GM12878 (cell line): ENCODE results near the gene BRME1. TPM values are rescaled to one million over a fixed set of nuclear protein-coding genes. Genes with fewer than 3 reads are reported as not detected.
A peak's percentile ranks its signal among the peaks of the same experiment; 100 is the strongest.

Experiments used
- ATAC-seq: fragments of 200-7000 bp; cut with Tn5 transposase; 3 replicates; pipeline ENCODE4 v1.9.1; 2020; ENCODE audit warnings: mild to moderate bottlenecking, moderate library complexity
- BruUV-seq: library from RNA; stranded (reverse); fragments of 400-500 nt; replicated peaks from 2 replicates; lab custom pipeline; 2021; lab: Mats Ljungman, UMichigan
- CTCF ChIA-PET: fragments of 300-600 bp; sonication (Branson Sonifier 250); formaldehyde crosslinking; extraction: SDS; loops from one replicate; lab custom pipeline; 2021; ENCODE audit warnings: inconsistent platforms; lab: Yijun Ruan, JAX
- POLR2A ChIA-PET: fragments of 350-600 bp; formaldehyde crosslinking; extraction: SDS; loops from one replicate; lab custom pipeline; 2021; ENCODE audit warnings: inconsistent platforms; lab: Charles Lee
- RAD21 ChIA-PET: fragments of 300-600 bp; sonication (Branson Sonifier 250); formaldehyde crosslinking; loops from one replicate; lab custom pipeline; 2023; ENCODE audit warnings: antibody characterized with exemption; ENCODE audit not compliant: unreplicated experiment; lab: Charles Lee
- SMC1A ChIA-PET: fragments of 300-600 bp; sonication (Branson Sonifier 250); formaldehyde crosslinking; loops from one replicate; lab custom pipeline; 2023; ENCODE audit not compliant: unreplicated experiment, uncharacterized antibody; lab: Charles Lee
- DNase-seq: peaks from one replicate; pipeline ENCODE4 v3.0.0-alpha.2; 2011; ENCODE audit warnings: low read depth, low spot score
- FAIRE-seq: peaks from 3 replicates; lab custom pipeline; 2011; peaks lifted over from hg19 to GRCh38; lab: Jason Lieb, UNC
- H2AFZ ChIP-seq: 2 replicates; pipeline ENCODE4 v1.6.0; 2011; ENCODE audit warnings: low read depth, low read length, control low read depth; ENCODE audit not compliant: control insufficient read depth
- H3K27ac ChIP-seq: 2 replicates; pipeline ENCODE4 v1.5.1; 2011; ENCODE audit warnings: control low read depth; ENCODE audit not compliant: control insufficient read depth, insufficient read depth
- H3K27me3 ChIP-seq, 2 experiments: replicated peaks in 1 of 2; 2 replicates each; pipeline versions ENCODE4 v1.6.0 to v1.6.1; 2011; ENCODE audit warnings: low read length in 1 of 2; ENCODE audit not compliant: control insufficient read depth in 2 of 2, insufficient read depth in 2 of 2
- H3K36me3 ChIP-seq, 2 experiments: 2 replicates each; pipeline ENCODE4 v1.5.1; 2011; ENCODE audit warnings: low read length in 1 of 2; ENCODE audit not compliant: control insufficient read depth in 2 of 2, insufficient read depth in 2 of 2
- H3K4me1 ChIP-seq: 2 replicates; pipeline ENCODE4 v1.6.1; 2011; ENCODE audit warnings: mild to moderate bottlenecking, low read length, moderate library complexity, mixed read lengths; ENCODE audit not compliant: control insufficient read depth, insufficient read depth
- H3K4me2 ChIP-seq: 2 replicates; pipeline ENCODE4 v1.6.0; 2011; ENCODE audit warnings: control low read depth; ENCODE audit not compliant: control insufficient read depth, insufficient read depth
- H3K4me3 ChIP-seq: fragments of 200-600 bp; sonication (generic); 2 replicates; pipeline ENCODE4 v1.5.1; 2016
- H3K79me2 ChIP-seq: 2 replicates; pipeline ENCODE4 v1.6.0; 2011; ENCODE audit warnings: low read length; ENCODE audit not compliant: control insufficient read depth, insufficient read depth
- H3K9ac ChIP-seq: 2 replicates; pipeline ENCODE4 v1.8.0; 2011; ENCODE audit warnings: low read length, control low read depth, mixed read lengths; ENCODE audit not compliant: control insufficient read depth, insufficient read depth
- H3K9me3 ChIP-seq: replicated peaks from 3 replicates; pipeline ENCODE4 v1.5.1; 2011; ENCODE audit warnings: mild to moderate bottlenecking, low read length; ENCODE audit not compliant: control insufficient read depth, insufficient read depth
- H4K20me1 ChIP-seq: 2 replicates; pipeline ENCODE4 v1.6.0; 2011; ENCODE audit not compliant: control insufficient read depth, insufficient read depth
- CUX1 ChIP-seq: IDR thresholded peaks from 2 replicates; pipeline ENCODE4 v1.6.1; 2012; ENCODE audit warnings: improper control_type of control experiment, low read depth, low read length; ENCODE audit not compliant: insufficient replicate concordance
- ELK1 ChIP-seq: IDR thresholded peaks from 2 replicates; pipeline ENCODE4 v1.6.1; 2012; ENCODE audit warnings: low read depth, low read length, improper control_type of control experiment
- LARP7 ChIP-seq: fragments of 450-650 bp; IDR thresholded peaks from 2 replicates; pipeline ENCODE4 v1.6.1; 2017; ENCODE audit warnings: mild to moderate bottlenecking
- SMARCA5 ChIP-seq: fragments of 450-650 bp; IDR thresholded peaks from 2 replicates; pipeline ENCODE4 v1.6.1; 2017; ENCODE audit warnings: mild to moderate bottlenecking
- TAF1 ChIP-seq: IDR thresholded peaks from 2 replicates; pipeline ENCODE4 v1.6.1; 2011; ENCODE audit warnings: mild to moderate bottlenecking, low read depth, low read length, borderline replicate concordance
- YY1 ChIP-seq: IDR thresholded peaks from 2 replicates; pipeline ENCODE4 v1.6.1; 2011; ENCODE audit warnings: low read depth, mild to moderate bottlenecking, low read length
- ZNF687 ChIP-seq: fragments of 450-650 bp; IDR thresholded peaks from 2 replicates; pipeline ENCODE4 v1.6.1; 2017; ENCODE audit warnings: mild to moderate bottlenecking, moderate library complexity
- WGBS: methylation state at CpG from one replicate; pipeline ENCODE4 v1.1.6; 2016; ENCODE audit warnings: low lambda C conversion rate; ENCODE audit not compliant: insufficient replicate concordance, insufficient coverage; ENCODE audit errors: missing lambda C conversion rate; 5-methylcytosine and 5-hydroxymethylcytosine counted together
- in situ Hi-C: fragments of 300-500 bp; cut with MboI; formaldehyde crosslinking; loops from 9 replicates; pipeline ENCODE4 v1.14.3; 2018; ENCODE audit warnings: mixed read lengths
- intact Hi-C: fragments of 100-400 bp; cut with micrococcal nuclease; formaldehyde crosslinking; loops from one replicate; pipeline ENCODE4 v1.14.2; 2022; ENCODE audit not compliant: unreplicated experiment
- polyA plus RNA-seq, 11 experiments: library from polyadenylated mRNA; depleted of rRNA in 4 of 11; unstranded in 6 of 11; stranded (reverse) in 5 of 11; fragments of >200 nt; fragmentation: Nextera tagmentation in 4 of 11; fragmentation: Illumina TruSeq in 1 of 11; extraction: Ambion mirVana in 4 of 11; extraction: Trizol in 1 of 11; gene quantifications; 1 replicate in 1 of 11; 2 replicates in 10 of 11; pipeline versions ENCODE4 v1.2.1 to v1.2.3, GENCODE V29; 2011 to 2016; ENCODE audit warnings: inconsistent platforms in 2 of 11, missing spikeins in 2 of 11, low read depth in 1 of 11
- total RNA-seq, 4 experiments: library from RNA; depleted of rRNA in 3 of 4; stranded (reverse); fragments of >200 nt in 3 of 4; fragmentation: Illumina TruSeq in 1 of 4; extraction: Trizol in 1 of 4; gene quantifications; 2 replicates each; pipeline versions ENCODE4 v1.2.1 to v1.2.3, GENCODE V29; 2013 to 2021

Gene BRME1
- total and polyA plus RNA-seq, 10 of the 15 experiments (the other 5 are each of a cell fraction or from before 2014, with no cell fraction given): 0.07 to 2.2 (median 1.1) TPM; not detected in 1

- FAIRE-seq: no peak
- WGBS: 1% methylated on average over 11 of the region's 11 CpGs
- peaks cover 8% of the 10 kb centered on the region for H3K4me1 ChIP-seq
- DNase-seq: no peak
- H3K4me3 ChIP-seq: peak overlapping the region; percentile 74
- no peak for TF ChIP-seq CUX1
- TF ChIP-seq YY1: peak; percentile 92
- TF ChIP-seq SMARCA5: peak; percentile 9; the same call in 1 of the 2 replicates
- peak; percentile 36; the same call in 1 of the 2 replicates for TF ChIP-seq TAF1
- TF ChIP-seq ELK1: no peak
- peak; percentile 65; the same call in 1 of the 2 replicates for TF ChIP-seq LARP7
- TF ChIP-seq ZNF687: peak; percentile 74; the same call in 1 of the 2 replicates
- H3K27me3 ChIP-seq: peaks cover 0 to 1% of the 10 kb centered on the region in 2 experiments; a peak in 2 of 4 replicates
- ChIA-PET RAD21 (interaction anchor here (0.9 to 6.2 kb wide), 19 partner anchors 9 to 589 kb away, joined by 3 to 70 read pairs (median 16); partner anchors contain the start of genes C19orf53 and ZSWIM4), SMC1A (interaction anchor here (0.5 to 4.6 kb wide), 17 partner anchors 9 to 829 kb away, joined by 3 to 65 read pairs (median 13); partner anchors contain the start of genes C19orf53 and ZSWIM4), CTCF (interaction anchor here (0.6 to 4.6 kb wide), 21 partner anchors 9 to 265 kb away, joined by 3 to 136 read pairs (median 6); partner anchors contain the start of genes MISP3 and ZSWIM4), POLR2A (interaction anchor here (0.5 to 8.5 kb wide), 15 partner anchors 9 to 708 kb away, joined by 3 to 85 read pairs (median 8); partner anchors contain the start of genes C19orf53 and ZSWIM4)
- intact Hi-C loops: loop anchor here (1.0 to 5.0 kb wide), 3 partner anchors 14 to 584 kb away; no protein-coding TSS in a partner anchor
- H2AFZ ChIP-seq: peak overlapping the region; percentile 87
- H3K4me2 ChIP-seq: peak overlapping the region; percentile 98
- H3K9me3 ChIP-seq: no peaks in the 10 kb centered on the region; the same call in 2 of the 3 replicates
- no peaks in the 10 kb centered on the region for H3K79me2 ChIP-seq
- TSS peak; percentile 96 for BruUV-seq
- peak; percentile 70 for ATAC-seq
- in situ Hi-C loops: loop anchor here (5.0 kb wide), 3 partner anchors 79 to 584 kb away; no protein-coding TSS in a partner anchor
- no peaks in the 10 kb centered on the region for H3K36me3 ChIP-seq
- peak overlapping the region; percentile 96 for H3K9ac ChIP-seq
- peak overlapping the region; percentile 99 for H3K27ac ChIP-seq
- H4K20me1 ChIP-seq: no peaks in the 10 kb centered on the region
These were observed 44.6 kb downstream of the BRME1 start for GRCh38 chr19:13861392-13861713.
